Peyer's patch (tissue), 4 donors: Measurements from ENCODE around the gene AGBL4. TPM values are rescaled to one million over a fixed set of nuclear protein-coding genes. Genes with fewer than 3 reads are reported as not detected.

Source experiments
- DNase-seq, 3 donors: peaks; one replicate each; pipeline ENCODE4 v3.0.0-alpha.2; 2017 to 2019
- H3K27ac ChIP-seq, 4 donors: fragments of 200-600 bp; sonication (generic); one replicate each; pipeline ENCODE4 v1.5.1; 2016 to 2019
- H3K27me3 ChIP-seq, 2 donors: fragments of 200-600 bp; sonication (generic); one replicate each; pipeline ENCODE4 v1.5.1; 2019
- H3K36me3 ChIP-seq, 3 donors: fragments of 200-600 bp; sonication (generic); one replicate each; pipeline ENCODE4 v1.5.1; 2016 to 2019
- H3K4me1 ChIP-seq, 4 donors: fragments of 200-600 bp; sonication (generic); one replicate each; pipeline ENCODE4 v1.5.1; 2016 to 2019
- H3K4me3 ChIP-seq, 4 donors: fragments of 200-600 bp; sonication (generic); 1 replicate in 3 of 4; 2 replicates in 1 of 4; pipeline ENCODE4 v1.5.1; 2016 to 2019; ENCODE audit warnings: mild to moderate bottlenecking in 1 of 4
- H3K9me3 ChIP-seq, 4 donors: fragments of 200-600 bp; sonication (generic); one replicate each; pipeline ENCODE4 v1.5.1; 2016 to 2019; ENCODE audit warnings: mild to moderate bottlenecking in 1 of 4
- POLR2A ChIP-seq, 2 donors: fragments of 450-650 bp; IDR thresholded peaks; one replicate each; pipeline ENCODE4 v1.5.1; 2017; ENCODE audit warnings: antibody characterized with exemption in 2 of 2, mild to moderate bottlenecking in 2 of 2, moderate library complexity in 2 of 2
- total RNA-seq, 4 donors: library from RNA; depleted of rRNA; stranded (reverse); fragments of >200 nt; gene quantifications; one replicate each; pipeline ENCODE4 v1.1.0, GENCODE V29; 2016
- TF ChIP-seq, protein P1 (sequence below), 6 experiments: fragments of 450-650 bp in 4 of 6; fragments of 200-600 bp in 2 of 6; sonication (generic) in 1 of 6; IDR thresholded peaks; one replicate each; pipeline ENCODE4 v1.5.1; 2017 to 2019; ENCODE audit warnings: antibody characterized with exemption in 6 of 6, mild to moderate bottlenecking in 3 of 6, moderate library complexity in 1 of 6

The AGBL4 gene
- total RNA-seq, 4 donors from 2014 or later = 2.5 TPM; not detected in 3

DNA sequence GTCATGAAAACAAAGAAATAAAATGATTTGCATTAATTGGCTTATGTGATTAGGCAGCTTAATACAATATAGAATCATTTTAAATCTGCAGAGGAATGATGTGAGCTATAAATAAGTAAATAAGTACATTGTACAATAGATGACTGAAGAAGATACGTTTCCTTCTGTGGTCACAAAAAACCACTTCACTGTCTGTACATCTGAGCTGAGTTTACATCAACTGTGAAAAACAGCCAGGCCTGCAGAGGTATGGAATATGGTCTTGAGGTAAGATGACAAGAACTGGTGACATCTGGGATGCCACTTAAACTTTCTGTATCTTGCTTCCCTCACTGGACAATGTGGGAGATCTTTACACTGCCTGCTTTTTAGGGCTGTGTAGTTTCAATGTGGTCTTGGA is 1117.0 kb downstream of the AGBL4 start:
- TF ChIP-seq POLR2A (IDR thresholded peaks at IDR 0.05) = no peak
- TF ChIP-seq, protein P1, sequence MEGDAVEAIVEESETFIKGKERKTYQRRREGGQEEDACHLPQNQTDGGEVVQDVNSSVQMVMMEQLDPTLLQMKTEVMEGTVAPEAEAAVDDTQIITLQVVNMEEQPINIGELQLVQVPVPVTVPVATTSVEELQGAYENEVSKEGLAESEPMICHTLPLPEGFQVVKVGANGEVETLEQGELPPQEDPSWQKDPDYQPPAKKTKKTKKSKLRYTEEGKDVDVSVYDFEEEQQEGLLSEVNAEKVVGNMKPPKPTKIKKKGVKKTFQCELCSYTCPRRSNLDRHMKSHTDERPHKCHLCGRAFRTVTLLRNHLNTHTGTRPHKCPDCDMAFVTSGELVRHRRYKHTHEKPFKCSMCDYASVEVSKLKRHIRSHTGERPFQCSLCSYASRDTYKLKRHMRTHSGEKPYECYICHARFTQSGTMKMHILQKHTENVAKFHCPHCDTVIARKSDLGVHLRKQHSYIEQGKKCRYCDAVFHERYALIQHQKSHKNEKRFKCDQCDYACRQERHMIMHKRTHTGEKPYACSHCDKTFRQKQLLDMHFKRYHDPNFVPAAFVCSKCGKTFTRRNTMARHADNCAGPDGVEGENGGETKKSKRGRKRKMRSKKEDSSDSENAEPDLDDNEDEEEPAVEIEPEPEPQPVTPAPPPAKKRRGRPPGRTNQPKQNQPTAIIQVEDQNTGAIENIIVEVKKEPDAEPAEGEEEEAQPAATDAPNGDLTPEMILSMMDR (IDR thresholded peaks at IDR 0.05) = no peak
- H3K36me3 ChIP-seq = no peaks in the 10 kb centered on the region
- H3K27ac ChIP-seq = no peak overlapping the region
- H3K9me3 ChIP-seq = no peaks in the 10 kb centered on the region
- DNase-seq = no peak
- no peak overlapping the region for H3K4me3 ChIP-seq
- no peaks in the 10 kb centered on the region for H3K4me1 ChIP-seq
- H3K27me3 ChIP-seq = no peaks in the 10 kb centered on the region

GRCh38 chr1:48906164-48906563 is 1117.6 kb downstream of the AGBL4 start:
- H3K9me3 ChIP-seq = no peaks in the 10 kb centered on the region
- H3K27ac ChIP-seq = no peak overlapping the region
- no peaks in the 10 kb centered on the region for H3K27me3 ChIP-seq
- no peaks in the 10 kb centered on the region for H3K4me1 ChIP-seq
- TF ChIP-seq, protein P1 (IDR thresholded peaks at IDR 0.05) = no peak
- TF ChIP-seq POLR2A (IDR thresholded peaks at IDR 0.05) = no peak
- no peaks in the 10 kb centered on the region for H3K36me3 ChIP-seq
- DNase-seq = no peak
- no peak overlapping the region for H3K4me3 ChIP-seq

DNA sequence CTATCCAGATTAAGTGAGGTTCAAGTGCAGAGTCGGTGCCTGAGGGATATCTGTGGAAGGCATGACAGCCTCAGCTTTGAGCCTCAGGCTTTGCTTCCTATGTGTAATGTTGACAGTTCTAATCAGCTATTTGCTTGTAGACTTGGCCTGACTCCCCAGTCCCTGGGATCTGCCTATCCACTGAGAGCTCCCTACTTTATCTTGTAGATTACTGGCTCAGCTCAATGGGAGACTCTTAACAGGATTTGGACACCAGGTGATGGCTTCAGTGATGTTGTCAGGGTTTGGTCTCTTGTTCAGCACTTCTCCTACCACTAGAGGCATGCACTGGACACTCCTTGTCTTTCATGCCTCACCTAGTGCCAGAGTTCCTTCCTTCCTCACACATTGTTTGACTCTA is 1120.5 kb downstream of the AGBL4 start:
- no peaks in the 10 kb centered on the region for H3K4me1 ChIP-seq
- no peak overlapping the region for H3K4me3 ChIP-seq
- H3K27ac ChIP-seq = no peak overlapping the region
- H3K9me3 ChIP-seq = no peaks in the 10 kb centered on the region
- H3K27me3 ChIP-seq = no peaks in the 10 kb centered on the region
- no peak for TF ChIP-seq POLR2A (IDR thresholded peaks at IDR 0.05)
- TF ChIP-seq, protein P1 (IDR thresholded peaks at IDR 0.05) = no peak
- DNase-seq = no peak
- H3K36me3 ChIP-seq = no peaks in the 10 kb centered on the region

GRCh38 chr1:48898894-48899293 is 1124.9 kb downstream of the AGBL4 start:
- no peaks in the 10 kb centered on the region for H3K27me3 ChIP-seq
- H3K36me3 ChIP-seq = no peaks in the 10 kb centered on the region
- no peak overlapping the region for H3K4me3 ChIP-seq
- DNase-seq = no peak
- no peaks in the 10 kb centered on the region for H3K4me1 ChIP-seq
- no peak overlapping the region for H3K27ac ChIP-seq
- no peaks in the 10 kb centered on the region for H3K9me3 ChIP-seq
- TF ChIP-seq, protein P1 (IDR thresholded peaks at IDR 0.05) = no peak
- no peak for TF ChIP-seq POLR2A (IDR thresholded peaks at IDR 0.05)

- Histone ChIP-seq H3K36me3 (no peaks in the 10 kb centered on the region), H3K27me3 (no peaks in the 10 kb centered on the region), H3K4me1 (no peaks in the 10 kb centered on the region), H3K27ac (no peak overlapping the region), H3K4me3 (no peak overlapping the region), H3K9me3 (no peaks in the 10 kb centered on the region)
- DNase-seq = no peak
- no peak for TF ChIP-seq POLR2A (IDR thresholded peaks at IDR 0.05)
- TF ChIP-seq, protein P1 (IDR thresholded peaks at IDR 0.05) = no peak
These were observed 1134.1 kb downstream of the AGBL4 start for GRCh38 chr1:48889615-48890014.

- H3K27ac ChIP-seq = no peak overlapping the region
- H3K4me3 ChIP-seq = no peak overlapping the region
- H3K36me3 ChIP-seq = no peaks in the 10 kb centered on the region
- no peaks in the 10 kb centered on the region for H3K27me3 ChIP-seq
- no peaks in the 10 kb centered on the region for H3K4me1 ChIP-seq
- TF ChIP-seq, protein P1 (IDR thresholded peaks at IDR 0.05) = no peak
- TF ChIP-seq POLR2A (IDR thresholded peaks at IDR 0.05) = no peak
- no peak for DNase-seq
- no peaks in the 10 kb centered on the region for H3K9me3 ChIP-seq
These were observed 1134.7 kb downstream of the AGBL4 start for GRCh38 chr1:48889082-48889481.
